ACHN (cell line): ENCODE results near the gene AKAP1.

Experiments used
- DNase-seq: peaks from one replicate; pipeline ENCODE4 v3.0.0-alpha.2; 2015
- in situ Hi-C: cut with HindIII; loops from 2 replicates; pipeline ENCODE4 v1.10.0; 2017; ENCODE audit warnings: low sequenced_read_pairs, low pct_ligation_motif_present, low pct_unique_long_range_greater_than_20kb

Gene AKAP1

DNA sequence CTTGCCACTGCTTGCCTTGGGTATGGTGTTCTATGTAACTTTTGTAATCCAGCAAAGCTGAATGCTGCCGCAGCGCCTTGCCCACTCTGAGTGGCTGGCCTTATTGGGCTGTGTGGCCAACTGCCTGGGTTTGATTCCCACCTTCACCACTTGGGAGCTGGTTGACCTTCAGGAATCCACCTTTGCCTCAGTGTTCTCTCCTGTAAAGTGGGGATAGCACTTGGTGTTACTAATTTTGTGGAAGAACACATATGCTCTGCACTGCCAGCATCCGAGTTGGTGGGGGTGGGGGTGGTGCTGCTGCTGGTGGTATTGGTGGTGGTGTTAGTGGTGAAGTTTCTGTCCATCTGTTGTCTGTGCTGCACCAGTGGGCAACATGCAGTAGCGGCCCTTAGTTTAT lies 32.8 kb downstream of the AKAP1 start:
- in situ Hi-C loops: no loop called here
- no peak for DNase-seq

GRCh38 chr17:57120814-57121213 lies 35.8 kb downstream of the AKAP1 start:
- in situ Hi-C loops: no loop called here
- no peak for DNase-seq

DNA sequence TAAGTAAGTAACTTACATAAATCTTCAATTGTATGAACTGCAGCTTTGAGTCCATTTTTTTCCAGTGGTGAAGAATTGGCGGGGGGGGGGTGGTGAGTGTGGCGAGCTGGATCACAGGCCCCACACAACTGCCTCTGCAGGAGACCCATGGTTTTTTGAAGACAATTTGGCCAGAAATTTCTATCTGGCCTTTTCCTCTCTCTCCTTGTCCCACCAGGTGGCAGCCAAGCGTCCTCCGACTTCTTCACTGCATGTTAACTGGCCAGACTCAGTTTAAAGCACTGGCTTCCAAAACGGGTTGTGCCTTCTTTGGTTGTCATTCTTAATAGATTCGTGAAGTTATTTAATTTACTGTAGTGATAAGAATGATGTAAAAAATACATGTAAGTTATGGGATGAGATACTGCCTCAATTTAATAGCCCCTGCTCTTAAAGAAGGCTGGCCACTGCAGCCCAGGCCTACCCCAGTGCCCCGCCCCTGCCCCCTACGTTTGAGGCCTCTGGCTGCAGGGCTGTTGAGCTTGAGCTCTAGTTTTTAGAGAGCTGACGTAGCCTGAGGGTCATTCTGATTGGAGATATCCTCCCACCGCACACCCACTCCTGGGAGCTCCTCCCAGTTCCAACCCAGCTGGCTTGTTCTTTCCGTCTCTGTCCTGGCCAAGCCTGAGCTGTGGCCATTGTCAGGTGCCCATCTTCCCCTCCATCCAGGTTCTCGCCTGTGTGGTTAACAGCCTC lies 36.4 kb downstream of the AKAP1 start:
- peak; percentile 60 for DNase-seq
- in situ Hi-C loops: no loop called here

- in situ Hi-C loops: no loop called here
Measured at GRCh38 chr17:57124053-57124452, 39.0 kb downstream of the AKAP1 start.

GRCh38 chr17:57125406-57125805 lies 40.4 kb downstream of the AKAP1 start:
- in situ Hi-C loops: no loop called here
- no peak for DNase-seq

More at GRCh38 chr17:57124053-57124452, 39.0 kb downstream of the AKAP1 start:
- no peak for DNase-seq

DNA sequence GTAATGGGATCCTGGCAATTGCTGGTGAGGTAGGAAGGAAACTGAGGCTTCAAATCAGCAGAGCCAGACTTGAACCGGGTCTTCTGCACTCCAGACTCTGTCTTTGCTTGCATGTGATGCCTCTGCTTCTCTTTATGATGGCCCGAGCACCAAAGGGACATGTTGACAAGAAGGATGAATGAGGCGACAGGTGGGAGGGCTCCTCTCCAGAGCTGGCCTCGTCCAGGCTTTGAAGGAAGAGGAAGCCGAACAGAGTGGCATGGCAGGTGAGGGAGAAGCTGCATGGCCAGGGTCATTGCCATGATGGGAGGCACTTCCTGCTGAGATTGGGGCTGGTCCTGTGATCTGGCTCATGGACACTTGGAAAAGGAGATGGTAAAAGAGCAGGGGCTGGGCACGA lies 40.8 kb downstream of the AKAP1 start:
- in situ Hi-C loops: no loop called here
- DNase-seq: no peak

DNA sequence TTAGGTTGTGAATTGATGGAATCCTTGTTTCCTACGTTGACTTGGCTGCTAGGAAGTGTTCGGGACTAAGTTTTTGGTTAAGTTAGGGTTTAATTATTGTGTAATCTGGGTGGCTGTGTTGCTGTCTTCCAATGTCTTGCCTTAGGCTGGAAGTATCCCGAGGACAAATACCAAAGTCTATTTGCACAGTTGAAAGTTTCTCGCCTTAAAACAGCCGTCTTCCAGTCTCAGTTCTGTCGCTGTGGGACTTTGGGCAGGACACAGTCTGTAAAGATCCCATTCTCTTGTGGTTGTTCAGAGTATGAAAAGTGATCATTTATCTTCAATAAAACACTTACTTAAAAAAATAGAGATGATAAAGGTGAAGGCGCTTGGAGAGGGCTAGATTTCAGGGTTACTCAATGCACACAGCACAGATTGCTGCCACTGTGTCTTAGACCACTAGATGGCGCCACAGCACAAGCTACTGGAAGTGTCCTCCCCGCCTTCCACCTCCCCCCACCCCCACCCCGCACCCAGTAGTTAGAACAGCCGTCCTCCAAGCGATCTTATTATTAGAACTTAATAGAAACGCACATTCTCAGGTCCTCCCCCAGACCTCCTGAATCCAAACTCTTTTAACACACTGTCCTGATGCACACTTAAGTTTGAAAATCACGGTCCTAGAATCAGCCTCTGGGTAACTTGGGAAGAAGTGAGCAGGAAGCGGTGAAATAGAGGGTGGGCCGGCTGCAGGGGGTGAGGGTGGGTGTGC lies 45.8 kb downstream of the AKAP1 start:
- in situ Hi-C loops: no loop called here
- peak; percentile 81 for DNase-seq

GRCh38 chr17:57132663-57133062 lies 47.6 kb downstream of the AKAP1 start:
- in situ Hi-C loops: no loop called here
- DNase-seq: no peak

DNA sequence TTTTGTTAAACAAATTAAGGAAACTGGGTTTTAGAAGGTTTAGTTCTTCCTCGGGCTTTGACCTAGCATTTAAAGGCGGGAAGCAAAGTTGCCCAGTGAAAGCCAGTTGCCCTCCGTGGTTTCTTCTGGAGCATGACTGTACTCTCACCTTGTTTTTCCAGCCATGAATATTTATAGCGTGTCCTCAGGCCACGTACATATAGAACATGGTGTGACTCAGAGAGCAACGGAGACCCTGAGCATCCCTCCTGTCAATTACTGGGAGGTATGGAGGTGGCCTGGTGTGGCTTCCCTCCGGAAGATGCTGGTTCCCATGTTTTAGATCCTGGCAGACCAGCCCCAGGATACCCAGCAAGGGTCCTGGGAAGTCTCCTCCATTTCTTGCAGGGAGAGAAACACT lies 48.4 kb downstream of the AKAP1 start:
- DNase-seq: no peak
- in situ Hi-C loops: no loop called here

DNA sequence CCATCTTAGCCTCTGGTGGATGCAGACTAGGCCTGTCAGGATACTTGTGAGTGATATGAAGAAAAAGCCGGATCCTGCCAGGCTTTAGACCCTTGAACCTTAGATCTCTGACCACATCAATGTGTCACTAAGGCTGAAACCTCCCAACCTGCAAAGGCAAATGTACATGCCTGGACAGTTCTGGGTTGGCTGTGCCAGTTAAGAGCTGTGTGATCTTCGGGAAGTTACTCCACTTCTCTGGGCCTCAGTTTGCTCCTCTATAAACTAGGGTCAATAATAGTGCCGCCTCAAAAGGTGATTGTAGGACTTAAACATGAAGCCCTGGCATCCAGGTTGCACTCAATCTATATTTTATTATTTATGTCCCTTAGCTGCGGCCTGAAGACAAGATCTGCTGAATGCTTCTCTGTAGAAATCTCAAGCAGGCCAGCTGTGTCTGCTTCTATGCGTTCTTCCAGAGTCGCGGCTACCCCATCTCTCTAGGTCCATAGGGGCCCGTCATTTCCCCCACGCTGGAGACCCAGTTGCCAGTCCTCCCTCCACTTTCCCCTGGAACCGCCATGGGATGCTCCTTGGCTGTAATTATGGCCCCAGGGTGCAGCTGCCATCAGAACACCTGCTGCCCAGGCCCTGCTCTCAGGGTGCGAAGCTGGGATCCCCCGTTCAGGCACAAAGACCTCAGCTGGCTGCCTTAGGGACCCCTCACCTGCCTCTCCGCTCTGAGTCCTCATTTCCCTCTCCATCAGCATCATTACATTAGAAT lies 50.2 kb downstream of the AKAP1 start:
- DNase-seq: no peak
- in situ Hi-C loops: no loop called here

DNA sequence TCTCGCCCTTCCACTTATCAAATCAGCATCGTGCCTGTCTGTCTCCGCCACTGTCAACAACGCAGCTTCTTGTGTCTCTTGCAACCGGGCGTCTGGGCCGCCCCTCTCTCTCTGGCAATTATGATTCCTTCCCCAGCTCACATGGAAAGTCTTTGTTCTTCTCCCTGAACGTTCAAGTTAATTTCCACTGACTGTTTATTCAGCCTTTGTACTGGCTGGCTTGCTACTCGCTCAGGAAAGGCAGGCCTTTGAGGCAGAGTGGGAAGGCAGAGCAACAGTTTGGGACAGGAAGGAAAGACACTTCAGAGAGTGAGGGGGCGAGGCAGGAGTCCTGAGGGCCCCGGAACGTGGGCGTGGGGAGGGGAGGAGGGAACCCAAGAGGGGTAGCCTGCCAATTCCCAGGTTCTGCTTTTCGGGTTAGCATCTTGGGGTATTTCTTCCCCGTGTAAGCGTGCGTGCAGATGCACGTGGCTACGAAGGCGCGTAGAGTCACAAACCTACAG lies 50.8 kb downstream of the AKAP1 start:
- in situ Hi-C loops: no loop called here
- no peak for DNase-seq

DNA sequence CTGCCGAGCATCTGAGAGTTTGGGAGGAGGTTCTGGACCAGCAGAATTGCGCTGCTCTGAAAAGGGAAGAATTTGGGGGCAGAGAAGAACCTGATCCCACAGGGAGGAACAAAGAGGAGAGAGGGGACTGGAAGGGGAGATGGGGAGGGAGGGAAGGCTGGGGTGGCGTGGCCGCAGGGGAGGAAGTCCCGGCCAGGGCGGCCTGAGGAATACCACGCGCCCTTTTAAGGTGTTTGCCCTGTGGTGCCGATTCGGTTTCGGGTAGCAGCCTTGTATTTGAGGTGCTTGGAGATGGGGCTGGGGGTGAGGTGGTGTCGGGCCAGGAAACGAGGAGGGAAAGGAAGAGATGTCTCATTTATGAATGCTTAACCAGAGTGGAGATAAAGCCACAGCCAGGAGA lies 51.3 kb downstream of the AKAP1 start:
- DNase-seq: no peak
- in situ Hi-C loops: no loop called here

DNA sequence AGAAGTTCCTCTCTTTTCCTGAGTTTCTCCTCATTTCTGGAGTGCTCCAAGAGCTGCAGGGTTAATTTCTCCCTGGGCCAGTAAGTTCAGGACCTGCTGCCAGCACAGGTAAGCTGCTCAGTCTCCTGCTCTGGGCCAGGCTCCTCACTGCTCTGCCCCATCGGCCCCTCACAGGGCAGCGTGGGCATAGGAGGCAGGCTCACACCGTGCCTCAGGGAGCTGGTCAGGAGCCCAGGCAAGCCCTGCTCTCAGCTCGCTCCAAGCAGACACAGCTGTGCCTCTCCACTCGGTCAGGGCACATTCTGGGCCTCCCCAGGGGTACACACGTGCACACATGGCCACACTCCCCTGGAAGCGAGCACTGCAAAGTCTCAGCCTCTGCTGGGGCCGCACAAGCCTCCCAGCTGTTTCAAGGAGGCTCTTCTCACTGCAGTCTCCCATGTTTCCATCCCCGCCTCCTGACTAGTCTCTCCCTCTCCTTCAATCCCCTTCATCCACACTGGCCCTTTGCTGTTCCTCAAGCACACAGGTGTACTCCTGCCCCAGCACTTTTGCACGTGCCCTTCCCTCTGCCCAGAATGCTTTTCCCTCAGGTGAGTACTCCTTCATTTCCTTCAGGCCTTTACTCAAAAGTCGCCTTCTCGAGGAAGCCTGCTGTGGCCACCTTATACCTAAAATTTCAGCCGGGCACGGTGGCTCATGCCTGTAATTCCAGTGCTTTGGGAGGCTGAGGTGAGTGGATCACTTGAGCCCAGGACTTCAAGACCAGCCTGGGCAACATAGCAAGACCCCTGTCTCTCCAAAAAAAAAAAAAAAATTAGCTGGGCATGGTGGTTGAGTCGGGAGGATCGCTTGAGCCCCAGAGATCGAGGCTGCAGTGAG lies 53.2 kb downstream of the AKAP1 start:
- DNase-seq: no peak
- in situ Hi-C loops: no loop called here

GRCh38 chr17:57138956-57139576 lies 54.0 kb downstream of the AKAP1 start:
- in situ Hi-C loops: no loop called here
- DNase-seq: no peak

DNA sequence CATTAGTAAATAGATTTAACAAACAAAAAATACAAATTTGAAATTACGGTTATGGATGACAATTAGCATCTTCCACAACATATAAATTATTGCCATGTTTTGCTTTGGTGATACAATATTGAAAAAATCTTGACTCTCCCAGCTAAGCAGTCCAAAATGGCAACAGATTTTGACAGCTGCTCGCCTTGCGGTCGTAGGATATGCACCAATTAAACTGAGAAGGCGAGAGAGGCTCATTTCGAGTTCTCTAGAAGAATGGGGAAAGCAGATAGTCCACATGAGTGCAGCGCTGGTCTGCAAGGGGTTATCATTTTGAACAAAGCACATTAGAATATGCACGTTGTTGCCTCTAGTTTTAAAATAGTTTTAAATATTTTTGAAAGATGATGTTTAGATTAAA lies 55.3 kb downstream of the AKAP1 start:
- in situ Hi-C loops: no loop called here

GRCh38 chr17:57142925-57143324 lies 57.9 kb downstream of the AKAP1 start:
- in situ Hi-C loops: no loop called here
- DNase-seq: no peak

More for the DNA sequence above, 55.3 kb downstream of the AKAP1 start:
- no peak for DNase-seq

GRCh38 chr17:57143361-57143760 lies 58.3 kb downstream of the AKAP1 start:
- DNase-seq: no peak
- in situ Hi-C loops: no loop called here

GRCh38 chr17:57143919-57144318 lies 58.9 kb downstream of the AKAP1 start:
- DNase-seq: no peak
- in situ Hi-C loops: no loop called here
